Activated CD4-positive, alpha-beta T cell treated with anti-CD3 and anti-CD28 coated beads, Interleukin-2, amount 50 U/mL, for 1 hour (primary cell): ENCODE results near the gene GMPPB.
A peak's percentile ranks its signal among the peaks of the same experiment; 100 is the strongest.
"Not testable (repeated sequence)": the region's sequence is repeated elsewhere in the genome, so short reads cannot be mapped to it uniquely, and the experiment has no call there.

Source experiments
- DNase-seq: peaks from one replicate; pipeline ENCODE4 v3.0.0-alpha.2; 2020

Gene GMPPB

DNA sequence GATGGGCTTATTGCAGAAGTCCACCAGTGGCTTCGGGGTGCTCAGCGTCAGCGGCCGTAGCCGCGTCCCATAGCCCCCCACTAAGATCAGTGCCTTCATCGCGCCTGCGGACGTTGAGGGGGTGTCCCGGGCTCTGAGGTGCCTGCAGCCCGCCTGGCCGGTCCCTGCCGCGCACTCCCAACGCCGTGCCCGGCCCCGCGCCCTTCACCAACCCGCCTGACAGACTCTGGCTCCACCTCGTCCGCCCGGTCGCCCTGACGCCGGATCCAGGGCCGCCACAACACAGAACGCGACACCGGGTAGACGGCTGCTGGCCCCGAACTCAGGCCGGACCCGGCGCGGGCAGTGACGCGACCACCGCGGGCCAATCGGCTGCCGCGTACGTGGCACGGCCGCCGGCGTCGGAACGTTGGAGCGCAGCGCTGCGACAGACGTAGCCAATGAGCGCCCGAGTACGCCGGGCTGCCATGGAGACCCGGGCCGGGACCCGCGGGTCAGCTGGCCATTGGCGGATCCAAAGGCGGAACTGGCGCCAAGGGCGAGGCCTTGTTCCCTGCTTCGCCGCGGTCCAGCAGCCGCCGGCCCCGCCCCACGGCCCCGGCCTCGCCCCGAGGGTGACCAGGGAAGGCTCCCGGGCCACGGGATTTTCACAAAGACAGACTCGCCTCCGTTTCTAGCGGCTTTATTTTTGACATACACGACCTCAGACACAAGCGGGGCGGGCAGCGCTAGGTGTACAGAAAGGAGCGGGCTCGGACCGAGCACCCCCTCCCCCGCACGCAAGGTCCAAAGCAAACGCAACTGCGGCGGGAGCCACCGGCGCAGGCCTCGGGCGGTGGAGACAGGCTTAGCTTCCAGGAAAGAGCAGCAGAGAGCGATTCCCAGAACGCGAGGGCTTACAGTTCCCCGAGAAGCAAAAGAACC lies at the start of gene GMPPB:
Gene GMPPB (minus strand): TSS at position 324 of the 924 bp plus-strand sequence. CDS start 225 bp downstream, at position 99.
- peak; percentile 90 for DNase-seq

GRCh38 chr3:49772703-49773102 lies 49.0 kb upstream of the GMPPB start:
- no peak for DNase-seq

DNA sequence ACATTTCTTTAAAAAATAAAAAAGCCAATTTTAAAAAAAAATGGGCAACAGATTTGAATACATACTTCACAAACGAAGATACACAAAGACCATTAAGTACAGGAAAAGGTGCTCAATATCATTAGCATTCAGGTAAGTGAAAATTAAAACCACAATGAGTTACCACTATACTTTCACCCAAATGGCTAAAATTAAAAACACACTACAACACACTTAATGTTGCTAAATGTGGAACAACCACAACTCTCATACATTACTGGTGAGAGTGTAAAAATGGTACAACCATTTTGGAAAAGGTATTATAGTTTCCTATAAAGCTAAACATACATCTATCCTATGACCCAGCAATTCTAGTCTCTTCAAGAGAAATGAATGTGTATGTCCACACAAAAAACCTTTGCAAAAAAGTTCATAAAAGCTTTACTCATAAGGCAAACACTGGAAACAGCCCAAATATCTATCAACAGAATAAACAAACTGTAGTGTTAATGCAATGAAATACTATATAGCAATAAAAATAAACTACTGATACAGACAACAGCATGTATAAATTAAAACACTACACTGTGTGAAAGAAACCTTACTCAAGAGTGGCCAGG lies 47.7 kb upstream of the GMPPB start:
- no peak for DNase-seq

DNA sequence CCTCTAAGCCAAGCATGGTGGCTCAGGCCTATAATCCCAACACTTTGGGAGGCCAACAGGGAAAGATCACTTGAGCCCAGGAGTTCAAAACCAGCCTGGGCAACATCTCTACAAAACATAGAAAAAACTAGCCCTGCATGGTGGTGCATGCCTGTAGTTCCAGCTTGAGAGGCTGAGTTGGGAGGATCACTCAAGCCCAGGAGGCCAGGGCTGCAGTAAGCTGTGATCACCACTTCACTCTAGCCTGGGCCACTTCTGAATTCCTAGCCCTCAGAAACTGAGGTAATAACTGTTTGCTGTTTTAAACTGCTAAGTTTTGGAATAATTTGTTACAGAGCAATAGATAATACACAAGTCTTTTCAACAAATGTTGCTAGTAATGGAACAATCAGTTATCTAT lies 46.2 kb upstream of the GMPPB start:
- DNase-seq, result no peak

- no peak for DNase-seq
These were observed 45.6 kb upstream of the GMPPB start for GRCh38 chr3:49769286-49769915.

- DNase-seq, result no peak
These were observed 40.2 kb upstream of the GMPPB start for GRCh38 chr3:49763981-49764380.

GRCh38 chr3:49761661-49762060 lies 37.9 kb upstream of the GMPPB start:
- no peak for DNase-seq

DNA sequence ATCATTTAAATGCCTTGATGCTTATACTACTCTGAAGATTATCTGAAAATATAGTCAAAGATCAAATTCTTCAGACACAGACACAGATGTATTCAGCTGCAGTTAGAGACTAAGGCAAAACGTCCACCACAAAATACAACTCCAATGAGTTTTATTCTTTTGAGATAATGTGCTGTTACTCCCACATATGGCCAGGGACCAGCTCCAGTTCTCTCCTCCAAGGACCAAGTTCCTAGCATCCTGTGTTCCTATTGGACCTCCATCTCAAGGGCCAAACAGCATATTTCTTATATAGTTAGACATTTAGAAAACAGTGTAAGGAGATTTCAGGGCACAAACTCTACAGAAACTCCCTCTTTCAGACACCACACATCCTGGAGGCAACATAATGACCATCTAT lies 35.5 kb upstream of the GMPPB start:
- DNase-seq, result no peak

DNA sequence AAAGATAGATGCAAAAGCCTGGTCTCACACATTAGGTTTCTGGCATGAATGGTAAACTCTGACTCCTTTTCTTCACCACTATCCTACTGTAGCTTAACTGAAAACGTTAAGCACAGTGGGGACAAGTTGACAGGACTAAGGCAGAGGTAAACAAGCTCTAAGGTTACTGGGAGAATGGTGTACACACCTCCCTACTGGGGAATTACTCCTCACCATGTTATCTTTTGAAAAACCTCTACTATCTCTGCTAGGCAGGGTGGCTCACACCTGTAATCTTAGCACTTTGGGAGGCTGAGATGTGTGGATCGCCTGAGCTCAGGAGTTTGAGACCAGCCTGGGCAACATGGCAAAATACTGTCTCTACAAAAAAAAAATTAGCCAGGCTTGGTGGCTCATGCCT lies 33.4 kb upstream of the GMPPB start:
- no peak for DNase-seq

- DNase-seq, result no peak
These were observed 32.3 kb upstream of the GMPPB start for GRCh38 chr3:49756036-49756435.

DNA sequence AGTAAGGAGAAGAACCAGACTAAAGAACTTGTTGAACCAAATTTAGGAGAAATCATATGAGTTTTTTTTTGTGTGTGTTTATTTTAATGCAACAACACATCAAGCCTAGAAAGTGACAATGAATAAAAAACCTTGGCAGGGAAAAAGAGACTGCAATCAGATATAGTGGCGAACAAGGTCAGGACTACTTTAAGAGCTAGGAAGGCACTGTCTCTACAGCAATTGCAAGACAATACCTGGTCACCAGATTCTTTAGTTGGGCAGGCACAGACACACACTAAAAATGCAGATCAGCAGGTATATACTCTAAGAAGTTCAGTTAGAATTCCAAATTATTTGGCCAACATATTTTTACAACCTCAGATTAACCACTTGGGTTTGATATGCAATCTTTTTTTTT lies 30.8 kb upstream of the GMPPB start:
- DNase-seq, result no peak

GRCh38 chr3:49751501-49751900 lies 27.8 kb upstream of the GMPPB start:
- no peak for DNase-seq

DNA sequence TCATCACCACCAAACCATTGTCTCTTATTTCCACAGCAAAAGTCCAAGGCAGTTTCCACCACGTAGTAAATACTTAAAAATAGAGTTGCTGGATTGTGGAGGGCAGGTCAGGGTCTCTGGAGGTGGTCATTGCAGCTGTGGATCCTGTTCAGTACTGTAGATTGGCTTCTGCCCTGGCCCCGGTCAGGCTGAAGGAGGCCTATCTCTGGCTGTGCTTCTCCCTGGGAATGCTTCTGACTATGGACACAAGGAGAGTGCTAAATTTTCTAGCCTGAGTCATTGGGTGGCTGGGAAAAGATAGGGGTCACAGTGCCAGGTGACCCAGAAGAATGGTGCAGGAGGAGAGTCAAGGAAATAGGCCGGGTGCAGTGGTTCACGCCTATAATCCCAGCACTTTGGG lies 26.3 kb upstream of the GMPPB start:
- DNase-seq, result no peak

DNA sequence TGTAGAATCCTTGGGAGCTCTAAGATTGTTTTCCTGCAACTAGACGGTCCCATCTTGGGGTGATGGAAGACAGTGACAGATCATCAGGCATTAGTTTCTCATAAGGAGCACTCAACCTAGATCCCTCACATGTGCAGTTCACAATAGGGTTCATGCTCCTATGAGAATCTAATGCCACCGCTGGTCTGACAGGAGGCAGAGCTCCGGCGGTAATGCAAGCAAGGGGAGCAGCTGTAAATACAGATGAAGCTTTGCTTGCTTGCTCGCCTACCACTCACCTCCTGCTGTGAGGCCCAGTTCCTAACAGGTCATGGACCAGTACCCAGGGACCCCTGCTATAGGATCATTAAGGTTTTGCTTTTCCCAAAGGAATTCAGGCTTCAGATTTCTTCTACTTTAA lies 25.1 kb upstream of the GMPPB start:
- DNase-seq, result not testable (repeated sequence)

- DNase-seq, result no peak
These were observed 24.2 kb upstream of the GMPPB start for GRCh38 chr3:49747792-49748480.

GRCh38 chr3:49745986-49746385 lies 22.2 kb upstream of the GMPPB start:
- no peak for DNase-seq

DNA sequence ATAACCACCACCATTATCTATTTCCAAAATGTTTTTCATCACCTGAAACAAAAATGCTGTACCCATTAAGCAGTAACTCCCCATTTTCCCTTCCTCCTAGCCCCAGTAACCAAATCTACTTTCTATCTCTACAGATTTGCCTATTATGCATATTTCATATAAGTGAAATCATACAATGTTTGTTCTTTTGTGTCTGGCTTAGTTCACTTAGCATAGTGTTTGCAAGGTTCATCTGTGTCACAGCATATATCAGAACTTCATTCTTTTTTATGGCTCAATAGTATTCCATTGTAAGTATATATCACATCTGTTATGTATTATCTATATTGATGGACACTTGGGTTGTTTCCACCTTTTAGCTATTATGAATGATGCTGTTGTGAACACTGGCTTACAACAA lies 16.7 kb upstream of the GMPPB start:
- DNase-seq, result no peak

DNA sequence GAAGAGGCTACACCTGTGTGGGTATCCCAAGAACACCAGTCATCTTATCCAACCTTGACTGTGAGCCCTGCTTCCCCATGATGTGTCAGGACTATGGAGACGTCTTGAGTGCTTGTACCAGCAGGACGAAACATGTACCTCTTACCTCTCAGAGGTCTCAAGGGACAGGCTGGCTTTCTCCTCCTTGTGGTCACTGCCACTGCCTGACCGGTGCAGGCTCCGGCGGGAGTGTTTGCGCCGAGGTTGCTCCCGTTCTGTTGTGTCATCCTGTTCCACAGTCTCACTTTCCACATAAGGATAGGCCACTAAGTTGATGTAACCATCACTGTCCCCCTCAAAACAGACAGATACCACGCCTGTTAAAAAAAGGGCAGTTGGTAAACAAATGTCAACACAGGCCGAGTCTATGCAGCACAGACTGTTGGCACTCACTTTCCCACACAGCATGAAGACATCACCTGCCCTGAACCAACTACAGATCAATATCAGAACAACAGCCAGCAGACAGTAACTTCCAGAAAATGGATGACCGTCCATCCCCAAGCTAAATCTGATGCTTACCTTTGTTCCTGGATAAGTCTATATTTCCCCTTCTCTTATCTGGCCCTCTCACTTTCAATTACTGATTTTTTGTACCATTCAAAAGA lies 14.4 kb upstream of the GMPPB start:
- DNase-seq, result no peak

DNA sequence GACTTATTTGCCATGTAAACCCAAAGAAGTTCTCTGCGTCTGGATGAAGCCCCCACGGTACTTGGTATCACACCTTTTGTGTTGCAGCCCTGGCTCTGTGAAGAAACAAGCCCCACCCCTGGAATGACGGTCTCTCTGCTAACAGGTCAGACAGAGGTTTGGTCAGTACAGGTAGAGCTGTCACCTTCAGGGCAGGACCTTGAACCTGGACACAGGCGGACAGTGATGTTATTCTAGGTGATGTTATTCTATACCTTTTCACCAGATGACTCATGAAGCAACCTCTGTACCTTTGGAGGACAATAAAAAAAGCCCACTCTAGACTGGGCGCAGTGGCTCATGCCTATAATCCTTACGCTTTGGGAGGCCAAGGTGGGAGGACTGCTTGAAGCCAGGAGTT lies 11.0 kb upstream of the GMPPB start:
- DNase-seq, result no peak

GRCh38 chr3:49733551-49733950 lies 9.8 kb upstream of the GMPPB start:
- no peak for DNase-seq

GRCh38 chr3:49732597-49732996 lies 8.8 kb upstream of the GMPPB start:
- DNase-seq, result no peak

GRCh38 chr3:49729966-49730609 lies 6.3 kb upstream of the GMPPB start:
- DNase-seq, result no peak
